GM19372 (cell line): ENCODE results near the gene TEX22.

Experiments used
- ATAC-seq: cut with Tn5 transposase; IDR thresholded peaks from one replicate; pipeline ENCODE4 v1.9.1; 2021; ENCODE audit warnings: mild to moderate bottlenecking, low read depth, moderate library complexity; ENCODE audit not compliant: unreplicated experiment

TEX22 gene

DNA sequence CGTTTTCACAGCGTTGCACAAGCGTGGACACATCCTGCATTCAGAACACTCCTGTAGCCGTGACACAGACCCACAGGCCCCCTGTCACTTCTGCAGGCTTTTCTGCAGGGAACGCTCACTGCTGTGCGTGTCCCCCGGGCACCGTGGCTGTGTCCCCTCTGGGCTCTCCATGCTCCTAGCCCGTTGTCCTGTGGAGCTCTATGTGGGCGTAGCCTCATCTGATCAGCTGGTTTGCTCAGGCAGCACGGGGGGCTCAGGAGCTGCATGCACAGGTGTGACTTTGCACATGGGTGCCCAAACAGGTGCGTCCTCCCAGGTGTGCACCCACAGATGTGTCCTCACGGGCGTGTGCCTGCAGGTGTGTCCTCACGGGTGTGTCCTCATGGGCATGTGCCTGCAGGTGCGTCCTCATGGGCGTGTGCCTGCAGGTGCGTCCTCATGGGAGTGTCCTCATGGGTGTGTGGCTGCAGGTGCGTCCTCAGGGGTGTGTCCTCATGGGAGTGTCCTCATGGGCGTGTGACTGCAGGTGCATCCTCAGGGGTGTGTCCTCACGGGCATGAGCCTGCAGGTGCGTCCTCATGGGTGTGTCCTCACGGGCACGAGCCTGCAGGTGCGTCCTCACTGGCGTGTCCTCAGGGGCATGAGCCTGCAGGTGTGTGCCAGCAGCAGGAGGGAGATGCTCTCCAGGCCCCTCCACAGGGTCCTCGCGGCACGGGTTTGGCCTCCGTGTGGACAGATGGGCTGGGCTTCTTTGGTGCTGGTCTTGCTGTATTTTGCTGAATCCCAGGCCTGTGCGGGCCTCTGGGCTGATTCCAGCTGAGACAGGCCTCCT, 38.8 kb downstream of the TEX22 start:
- ATAC-seq: no peak

DNA sequence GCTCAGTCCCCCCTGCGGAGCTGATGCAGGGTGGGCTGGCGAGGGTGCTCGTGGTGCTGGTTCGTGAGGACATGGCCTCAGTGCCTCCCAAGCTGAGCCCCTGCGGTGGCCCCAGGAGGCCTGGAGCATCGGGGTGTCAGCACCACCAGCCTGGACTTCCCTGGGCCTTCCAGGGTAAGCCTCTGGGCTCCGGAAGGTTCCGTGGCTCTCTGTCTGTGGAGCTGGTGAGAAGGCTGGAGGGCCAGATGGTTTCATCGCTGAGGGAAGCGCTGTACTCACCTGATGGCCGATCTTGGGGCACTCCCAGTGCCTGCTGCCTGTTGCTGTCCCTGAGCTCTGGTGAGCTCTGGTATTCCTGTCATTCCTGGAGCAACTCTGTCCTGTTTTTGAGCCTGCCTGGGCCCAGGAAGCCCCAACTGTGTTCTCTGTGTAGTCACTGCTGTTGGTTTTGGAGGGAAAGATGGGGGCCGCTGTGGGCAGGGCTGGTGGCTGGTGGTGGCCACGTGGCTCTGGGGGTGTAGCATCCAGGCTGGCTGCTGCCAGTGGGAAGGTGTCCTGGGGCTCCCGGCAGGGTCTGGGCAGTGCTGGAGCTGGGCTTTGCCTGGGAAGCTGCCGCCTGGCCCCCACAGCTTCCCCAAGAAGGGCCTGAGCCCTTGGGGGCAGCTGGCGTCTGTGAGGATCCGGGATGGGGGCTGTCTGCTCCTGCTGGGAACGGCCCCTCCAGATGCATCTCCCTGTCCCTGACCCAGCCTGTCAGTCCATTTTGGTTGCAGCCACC, 39.6 kb downstream of the TEX22 start:
- no peak for ATAC-seq

DNA sequence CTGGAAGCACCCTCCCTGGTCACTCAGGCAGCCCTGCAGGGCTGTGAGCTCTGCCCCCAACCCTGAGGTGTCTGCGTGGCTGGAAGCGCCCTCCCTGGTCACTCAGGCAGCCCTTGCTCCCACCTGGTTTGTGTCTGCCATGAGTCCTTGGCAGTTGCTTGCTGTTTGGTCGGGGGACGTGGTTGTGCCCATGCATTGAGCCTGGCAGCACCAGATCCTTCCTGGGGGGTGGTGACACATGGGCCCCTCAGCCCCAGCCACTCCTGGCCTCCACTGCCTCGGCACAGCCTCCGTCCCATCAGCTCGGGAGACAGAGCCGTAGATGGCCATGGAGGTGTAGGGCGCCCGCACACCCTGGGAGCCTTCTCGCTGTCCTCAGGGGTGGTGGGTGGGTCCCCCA, 40.8 kb downstream of the TEX22 start:
- no peak for ATAC-seq

DNA sequence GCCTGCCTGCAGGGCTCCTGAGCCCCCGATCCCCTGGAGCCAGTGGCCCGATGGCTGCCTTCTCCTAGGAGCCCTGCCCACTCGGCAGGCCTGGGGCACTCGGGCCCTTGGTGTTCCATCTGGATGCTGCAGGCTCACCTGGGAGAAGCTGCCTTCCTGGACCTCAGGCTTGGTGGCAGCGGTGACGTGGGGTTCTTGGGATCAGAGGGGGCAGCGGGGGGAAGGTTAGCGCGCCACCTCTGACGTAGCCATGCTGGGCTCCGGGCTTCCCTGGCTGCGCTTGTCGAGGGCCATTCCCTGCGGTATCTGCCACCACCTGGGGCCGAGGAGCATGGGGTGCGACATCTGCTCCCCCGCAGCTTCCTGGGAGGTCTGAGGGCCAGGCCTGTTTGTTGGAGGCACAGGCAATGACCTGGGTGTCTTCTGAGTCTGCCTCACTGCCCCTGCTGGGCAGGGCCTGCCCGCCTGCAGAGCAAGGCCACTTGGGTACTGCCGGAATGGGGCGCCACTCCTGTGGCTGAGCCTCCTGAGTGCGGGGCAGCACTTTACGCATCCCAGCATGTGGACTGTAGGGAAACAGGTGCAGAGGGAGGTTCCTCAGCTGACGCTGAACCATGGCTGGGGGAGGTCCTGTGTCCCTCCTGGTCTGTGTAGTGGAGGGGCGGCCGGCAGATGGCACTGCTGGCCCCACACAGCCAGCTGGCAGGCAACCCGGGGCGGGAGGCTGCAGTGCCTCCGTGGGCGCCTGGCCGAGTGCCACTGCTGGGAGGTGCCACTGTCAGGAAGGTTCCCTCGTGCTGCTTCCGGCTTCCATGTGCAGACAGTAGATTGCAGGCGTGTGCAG, 41.6 kb downstream of the TEX22 start:
- ATAC-seq: no peak

DNA sequence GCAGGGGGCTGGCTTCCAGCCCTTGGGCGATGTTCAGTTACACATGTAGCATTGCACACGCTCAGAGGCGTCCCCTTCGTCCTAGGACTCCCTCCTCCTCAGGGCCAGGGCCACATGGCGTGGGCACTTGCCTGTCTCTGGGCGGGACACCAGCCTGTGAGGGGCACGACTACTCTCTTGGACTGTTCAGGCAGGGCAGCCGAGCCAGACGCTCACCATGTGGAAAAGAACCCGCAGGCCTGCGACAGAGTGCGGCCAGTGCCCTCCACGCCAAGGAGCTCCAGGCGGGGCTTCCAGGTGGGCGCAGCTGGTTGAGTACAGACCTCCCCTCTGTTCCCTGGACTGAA, 42.2 kb downstream of the TEX22 start:
- no peak for ATAC-seq

DNA sequence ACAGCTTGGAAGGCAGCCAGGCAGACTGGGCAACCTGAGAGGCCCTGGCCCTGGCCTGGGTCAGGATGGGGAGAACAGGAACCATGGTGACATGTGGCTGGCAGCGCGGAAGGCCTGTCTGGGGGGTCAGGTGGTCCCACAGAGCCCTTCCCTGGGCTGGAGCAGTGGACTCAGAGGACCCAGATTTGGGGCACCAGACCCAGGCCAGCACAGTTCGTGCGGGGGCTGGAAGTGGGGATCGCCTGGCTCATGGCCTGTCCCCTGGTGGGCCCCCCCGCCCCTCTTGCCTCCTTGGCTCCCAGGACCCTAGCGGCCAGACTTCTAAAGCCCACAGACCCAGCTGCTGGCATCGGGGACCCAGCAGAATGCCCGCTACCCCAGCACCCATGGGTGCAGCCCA, 42.7 kb downstream of the TEX22 start:
- ATAC-seq: no peak

DNA sequence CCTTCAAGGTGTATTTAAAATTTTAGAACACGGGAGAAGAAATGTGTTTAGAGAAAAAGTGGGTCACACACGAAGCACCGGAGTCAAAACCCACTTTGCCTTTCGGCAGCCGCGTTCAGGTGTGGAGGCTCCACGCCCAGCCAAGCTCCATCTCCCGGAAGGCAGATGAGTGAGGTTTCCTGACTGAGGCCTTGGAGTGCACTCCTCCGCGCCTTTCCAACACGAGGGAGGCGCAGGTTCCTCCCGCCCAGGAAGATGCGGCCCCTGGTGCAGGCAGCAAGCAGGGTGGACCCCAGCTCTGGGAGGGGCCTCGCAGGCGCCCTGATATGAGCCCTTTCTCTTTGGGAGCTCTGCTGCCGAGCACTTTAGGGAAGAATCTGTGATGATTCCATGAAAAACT, 43.8 kb downstream of the TEX22 start:
- ATAC-seq: no peak

DNA sequence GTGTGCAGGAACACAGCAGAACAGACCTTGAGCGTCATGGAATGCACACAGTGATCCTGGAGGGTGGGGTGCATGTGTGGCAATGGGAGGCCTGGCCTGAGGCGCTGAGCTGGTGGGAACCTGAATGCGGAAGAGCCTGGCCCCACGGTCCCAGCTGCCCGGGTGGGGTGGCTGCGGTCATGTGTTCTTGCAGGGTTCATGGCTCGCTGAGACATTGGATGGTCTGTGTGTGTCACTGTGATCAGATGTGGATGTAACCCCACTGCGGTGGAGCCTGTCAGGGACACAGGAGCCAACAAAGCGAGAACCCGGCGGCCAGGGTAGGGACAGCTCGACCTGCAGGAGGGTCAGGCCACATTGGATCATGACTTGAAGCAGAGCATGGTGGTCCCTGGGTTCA, 44.5 kb downstream of the TEX22 start:
- ATAC-seq: no peak

DNA sequence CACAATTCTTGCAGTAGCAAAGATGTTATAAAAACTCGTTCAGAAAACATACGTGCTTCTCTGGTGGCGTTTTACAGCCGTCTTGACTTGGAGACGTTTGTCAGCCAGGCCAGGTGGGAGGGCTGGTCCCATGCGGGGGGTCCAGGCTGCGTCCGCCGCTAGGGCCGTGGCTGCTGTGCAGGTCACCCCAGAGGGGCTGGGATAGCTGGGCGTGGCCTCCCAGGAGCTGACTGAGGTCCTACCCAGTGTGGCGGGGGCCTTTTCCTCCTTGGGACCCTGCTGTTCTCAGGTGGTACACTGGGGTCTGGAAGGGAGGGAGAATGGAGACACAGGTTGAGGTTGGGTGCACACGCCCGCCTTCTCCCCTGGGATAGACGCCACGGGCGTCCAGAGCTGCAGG, 46.5 kb downstream of the TEX22 start:
- ATAC-seq: no peak

DNA sequence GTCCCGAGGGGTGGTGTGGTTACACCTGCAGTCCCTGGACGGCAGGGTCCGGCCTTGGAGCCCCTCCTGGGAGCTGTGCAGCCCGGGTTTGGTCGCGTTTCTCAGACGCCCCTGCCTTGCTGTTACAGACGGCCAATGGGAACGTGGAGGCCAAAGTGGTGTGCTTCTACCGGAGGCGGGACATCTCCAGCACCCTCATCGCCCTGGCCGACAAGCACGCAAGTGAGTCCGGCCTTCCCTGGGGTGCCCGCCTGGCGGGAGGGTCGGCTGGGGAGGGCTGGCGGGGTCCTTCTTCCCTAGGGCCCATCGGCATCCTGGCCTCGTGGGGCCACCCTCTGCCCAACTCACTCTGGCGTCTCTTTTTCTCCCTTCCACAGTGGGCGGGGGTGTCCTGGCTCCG, 47.0 kb downstream of the TEX22 start:
- no peak for ATAC-seq

DNA sequence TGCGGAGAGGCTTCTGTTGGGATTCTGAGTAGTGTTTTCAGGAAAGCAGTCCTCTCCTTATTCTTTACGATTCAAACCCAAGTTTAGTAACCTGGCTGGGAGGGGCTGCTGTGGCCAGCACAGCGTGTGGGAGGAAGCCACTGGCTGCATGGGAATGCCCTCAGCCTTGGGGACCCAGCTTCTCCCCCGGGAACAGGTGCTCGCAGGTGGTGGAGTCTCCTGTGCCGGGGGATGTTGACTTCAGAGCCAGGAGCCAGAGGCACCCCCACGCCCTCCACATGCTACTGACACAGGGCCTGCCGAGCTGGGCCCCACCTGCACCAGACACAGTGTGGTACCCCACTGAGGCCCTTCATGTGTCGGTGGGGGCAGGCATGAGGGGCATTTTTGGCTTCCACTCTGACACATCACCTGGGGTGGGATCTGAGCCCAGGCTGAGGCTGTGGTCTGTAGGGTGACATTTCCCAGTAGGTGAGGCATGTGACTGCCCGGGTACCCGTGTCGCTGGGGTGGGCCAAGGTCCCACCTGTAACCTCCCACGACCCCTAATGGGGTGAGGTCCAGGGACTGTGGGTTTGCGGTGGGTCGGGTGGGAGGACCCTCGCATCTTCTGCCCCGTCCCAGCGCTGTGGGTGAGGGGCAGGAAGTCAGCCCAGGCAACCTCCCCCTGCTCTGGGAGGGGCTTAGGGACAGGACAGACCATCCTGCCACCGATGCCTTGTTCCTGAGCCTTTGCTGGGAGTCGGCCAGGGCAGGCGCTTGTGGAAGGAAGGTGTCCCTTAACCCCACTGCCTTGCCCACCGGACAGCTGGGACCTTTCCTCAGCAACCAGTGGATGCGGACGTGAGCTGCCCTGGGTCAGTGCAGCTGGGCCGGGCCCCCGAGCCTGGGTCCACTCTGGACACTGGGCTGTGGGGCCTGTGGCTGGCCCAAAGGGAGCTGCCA, 47.8 kb downstream of the TEX22 start:
- ATAC-seq: no peak

DNA sequence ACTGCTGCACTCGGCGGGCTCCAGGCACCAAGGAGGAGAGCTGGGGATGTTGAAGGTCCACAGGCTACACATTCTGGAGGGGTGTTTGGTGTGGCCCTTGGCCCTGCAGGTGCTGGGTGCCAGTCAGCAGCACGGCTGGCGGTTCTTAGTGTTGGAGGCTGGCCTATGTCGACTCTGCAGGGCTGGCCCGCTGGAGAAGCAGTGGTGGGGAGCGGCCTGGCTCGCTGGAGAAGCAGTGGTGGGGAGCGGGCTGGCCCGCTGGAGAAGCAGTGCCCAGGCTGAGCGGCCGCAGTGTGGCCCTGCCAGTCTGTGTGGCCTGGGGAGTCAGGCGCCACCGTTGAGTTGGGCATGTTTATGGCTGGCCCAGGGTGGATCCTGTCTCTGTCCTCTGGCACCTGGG, 48.6 kb downstream of the TEX22 start:
- ATAC-seq: no peak

DNA sequence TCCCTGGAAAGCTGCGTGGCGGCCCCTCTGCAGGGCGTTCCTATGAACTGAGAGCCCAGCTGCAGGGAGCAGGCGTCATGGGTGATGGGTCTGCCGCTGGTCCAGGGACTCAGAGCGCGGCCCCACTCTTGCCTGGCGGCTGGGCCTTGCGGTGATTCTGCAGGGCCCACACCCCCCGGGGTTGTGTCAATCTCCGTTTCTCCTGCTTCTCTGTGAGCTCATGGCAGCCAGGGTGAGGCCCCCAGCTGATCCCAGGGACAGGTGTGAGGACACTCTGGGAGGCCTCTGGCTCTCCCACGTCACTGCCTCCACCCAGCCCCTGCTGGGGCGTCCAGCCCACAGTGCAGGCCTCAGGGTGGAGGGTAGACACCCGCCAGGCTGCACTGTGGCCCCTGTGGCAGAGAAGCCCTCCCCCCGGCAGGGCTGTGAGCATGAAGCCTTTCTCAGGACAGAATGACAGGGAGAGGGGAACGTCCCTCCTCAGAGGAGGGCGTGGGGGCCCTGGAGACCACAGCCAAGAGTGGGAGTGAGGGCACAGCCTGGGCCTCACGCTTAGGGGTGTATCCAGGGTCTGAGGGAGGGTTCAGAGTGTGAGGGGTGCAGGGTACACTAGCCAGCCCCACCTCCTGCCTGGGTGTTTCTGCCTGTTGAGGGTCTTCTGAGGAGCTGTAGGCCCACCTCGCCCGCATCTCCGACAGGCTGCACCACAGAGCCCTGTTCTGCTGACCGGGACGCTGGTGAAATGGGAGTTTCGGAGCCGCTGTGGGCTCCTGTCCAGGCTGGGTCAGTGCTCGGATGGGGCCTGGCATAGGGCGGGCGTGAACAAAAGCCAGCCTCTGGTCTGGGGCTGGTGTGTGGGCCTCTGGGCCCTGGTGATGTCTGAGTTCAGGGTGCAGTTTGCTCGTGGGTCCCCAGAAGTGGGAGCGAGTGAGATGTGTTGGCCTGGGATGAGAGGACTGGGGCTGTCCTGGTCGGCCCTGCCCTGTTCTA, 49.6 kb downstream of the TEX22 start:
- ATAC-seq: no peak

DNA sequence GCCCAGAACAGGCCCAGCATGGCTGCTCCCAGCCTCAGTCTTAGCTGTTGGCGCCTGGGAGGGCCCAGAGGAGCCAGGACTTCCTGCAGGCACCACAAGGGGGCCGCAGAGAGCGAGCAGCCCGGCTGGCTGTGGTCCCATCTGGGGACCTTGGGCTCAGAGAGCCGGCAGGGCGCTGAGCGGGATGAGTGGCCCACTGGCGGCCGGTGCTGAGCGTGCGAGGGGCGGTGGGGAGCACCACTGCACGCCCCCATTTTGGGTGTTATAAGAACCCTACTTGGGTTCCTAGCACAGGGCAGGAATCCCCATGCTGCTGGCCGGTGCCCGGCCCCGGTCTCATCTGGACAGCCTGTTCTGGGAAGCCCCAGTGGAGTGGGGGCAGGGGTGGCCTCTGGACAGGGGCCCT, 50.4 kb downstream of the TEX22 start:
- ATAC-seq: no peak

DNA sequence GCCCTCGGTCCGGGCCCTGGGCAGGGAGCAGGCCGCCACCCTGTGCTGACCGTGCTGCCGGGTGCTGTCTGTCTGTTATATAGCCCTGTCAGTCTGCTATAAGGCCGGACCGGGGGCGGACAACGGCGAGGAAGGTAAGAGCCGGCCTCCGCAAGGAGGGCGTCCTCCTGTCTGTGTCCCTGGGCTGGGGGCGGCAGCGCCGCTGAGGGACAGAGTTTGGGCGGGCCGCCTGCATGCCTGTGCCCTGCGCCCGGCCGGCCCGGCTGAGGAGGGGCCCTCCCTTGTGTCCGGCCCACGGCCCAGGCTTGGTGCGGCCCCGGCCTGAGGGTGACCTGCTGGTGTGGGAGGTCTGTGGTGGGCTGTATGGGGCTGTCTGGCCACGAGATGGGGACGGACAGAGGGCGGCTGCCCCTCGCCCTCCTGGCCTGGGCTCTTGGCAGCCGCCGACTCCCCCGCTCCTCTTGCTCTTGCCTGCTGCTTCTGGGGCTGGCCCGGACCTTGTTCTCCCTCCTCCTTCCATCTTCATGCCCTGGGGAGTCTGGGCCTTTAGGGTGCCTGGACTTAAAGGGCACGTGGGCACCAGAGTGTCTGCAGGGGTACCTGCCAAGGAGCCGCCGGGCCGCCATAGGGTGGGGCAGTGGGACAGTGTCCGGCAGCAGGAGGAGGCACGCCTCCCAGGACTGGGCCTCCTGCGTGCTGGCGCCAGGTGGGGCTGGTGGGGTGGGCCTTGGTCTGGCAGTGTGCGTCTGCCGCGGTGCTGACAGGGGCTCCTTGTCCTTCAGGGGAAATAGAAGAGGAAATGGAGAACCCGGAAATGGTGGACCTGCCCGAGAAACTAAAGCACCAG, 51.2 kb downstream of the TEX22 start:
- no peak for ATAC-seq

DNA sequence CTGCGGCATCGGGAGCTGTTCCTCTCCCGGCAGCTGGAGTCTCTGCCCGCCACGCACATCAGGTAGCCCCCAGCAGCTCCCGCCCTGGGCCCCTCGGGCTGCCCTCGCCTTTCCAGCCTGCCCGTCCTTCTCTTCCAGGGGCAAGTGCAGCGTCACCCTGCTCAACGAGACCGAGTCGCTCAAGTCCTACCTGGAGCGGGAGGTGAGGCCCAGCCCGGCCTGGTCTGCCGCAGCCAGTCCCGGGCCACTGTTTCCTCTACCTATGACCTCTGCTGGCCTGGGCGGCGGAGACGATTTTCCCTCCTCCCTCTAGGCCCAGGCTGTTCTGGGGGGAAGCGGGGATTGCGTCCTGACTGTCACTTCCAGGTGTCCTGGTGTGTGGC, 51.8 kb downstream of the TEX22 start:
- no peak for ATAC-seq

DNA sequence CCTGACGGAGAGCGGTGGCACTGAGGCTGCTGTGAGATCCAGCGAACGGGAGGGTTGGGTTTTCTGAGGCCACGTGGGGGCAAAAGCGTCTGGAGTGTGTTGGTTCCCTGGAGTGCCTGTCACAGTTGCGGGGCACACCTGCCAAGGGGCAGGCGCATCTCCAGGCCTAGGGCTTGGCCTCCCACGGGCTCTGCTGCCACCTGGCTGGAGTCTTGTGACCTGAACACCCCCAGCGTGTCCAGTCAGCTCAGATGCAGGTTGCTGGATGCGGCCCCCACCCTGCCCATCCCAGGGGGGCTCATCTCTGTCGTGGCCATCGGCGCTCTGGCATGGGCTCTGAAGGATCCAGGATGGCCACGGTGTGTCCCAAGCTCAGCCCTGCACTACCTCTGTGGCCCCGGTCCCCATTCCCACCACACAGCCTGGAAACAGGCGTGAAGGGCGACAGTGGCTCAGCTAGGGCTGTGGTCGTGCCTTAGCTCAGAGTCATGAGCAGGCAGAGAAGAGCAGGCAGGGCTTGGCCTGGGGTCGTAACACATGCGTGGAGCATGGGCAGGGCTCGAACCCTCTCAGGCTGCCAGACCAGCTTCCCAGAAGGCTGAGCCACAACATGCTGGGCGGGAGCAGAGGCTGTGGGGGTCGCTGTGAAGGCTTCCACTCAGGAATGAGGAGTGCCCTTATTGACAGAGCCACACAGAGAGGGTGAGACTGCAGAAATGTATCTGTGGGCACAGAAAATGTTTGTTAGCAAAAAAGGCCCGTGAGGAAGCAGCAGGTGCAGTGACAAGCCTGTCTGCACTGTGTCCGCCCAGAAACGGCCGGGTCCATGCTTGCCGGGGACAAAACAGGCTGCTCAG, 52.8 kb downstream of the TEX22 start:
- no peak for ATAC-seq
